HG02840 (cell line): Measurements from ENCODE around the gene SLC24A4.

ENCODE experiments used
- ATAC-seq: cut with Tn5 transposase; IDR thresholded peaks from one replicate; pipeline ENCODE4 v1.9.1; 2021; ENCODE audit warnings: mild to moderate bottlenecking, moderate library complexity, moderate number of reproducible peaks; ENCODE audit not compliant: unreplicated experiment, low FRiP score

SLC24A4 gene

GRCh38 chr14:92323011-92323915, at the start of gene SLC24A4:
Gene SLC24A4 (plus strand): TSS chr14:92323165. CDS start chr14:92323831, 666 bp downstream.
- ATAC-seq, result no peak

- no peak for ATAC-seq
Observed at GRCh38 chr14:92273166-92273565, 49.8 kb upstream of the SLC24A4 start.

DNA sequence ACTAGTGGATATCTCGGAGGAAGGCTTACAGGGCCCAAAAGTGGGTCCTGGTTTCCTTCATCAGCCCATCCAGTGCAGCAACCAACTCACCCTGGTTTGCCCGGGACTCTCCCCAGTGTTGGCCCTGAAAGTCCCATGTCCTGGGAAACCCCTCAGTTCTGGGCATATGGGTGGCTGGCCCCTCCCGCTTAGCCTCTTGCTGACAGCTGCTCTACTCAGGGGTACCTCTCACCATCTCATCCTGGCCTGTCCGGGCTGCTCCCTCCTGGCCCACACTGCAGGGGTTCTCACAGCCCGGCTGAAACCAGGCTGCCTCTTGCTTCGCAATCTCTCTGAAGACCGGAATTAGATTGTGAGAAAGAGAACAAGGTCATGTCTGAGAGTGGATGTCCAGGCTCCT, 48.9 kb upstream of the SLC24A4 start:
- no peak for ATAC-seq

DNA sequence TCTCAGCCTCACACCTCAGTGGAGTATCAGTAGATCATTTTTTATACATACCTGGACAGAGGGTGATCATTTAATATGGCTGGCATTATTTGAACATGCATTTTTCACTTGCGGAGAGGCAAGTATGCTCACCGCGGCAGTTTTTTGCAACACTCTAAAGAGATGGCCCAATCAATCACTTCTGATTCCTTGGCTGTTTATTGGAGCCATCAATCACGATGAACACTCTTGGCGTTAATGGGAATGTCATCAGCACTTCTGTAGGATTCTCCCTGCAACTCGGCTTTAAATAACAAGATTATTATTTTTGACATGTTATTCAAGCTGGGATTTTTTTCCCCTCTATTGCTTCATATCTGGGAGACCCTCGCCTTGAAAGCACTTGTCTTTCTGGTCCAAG, 46.9 kb upstream of the SLC24A4 start:
- no peak for ATAC-seq

- no peak for ATAC-seq
Observed at GRCh38 chr14:92277031-92277430, 45.9 kb upstream of the SLC24A4 start.

DNA sequence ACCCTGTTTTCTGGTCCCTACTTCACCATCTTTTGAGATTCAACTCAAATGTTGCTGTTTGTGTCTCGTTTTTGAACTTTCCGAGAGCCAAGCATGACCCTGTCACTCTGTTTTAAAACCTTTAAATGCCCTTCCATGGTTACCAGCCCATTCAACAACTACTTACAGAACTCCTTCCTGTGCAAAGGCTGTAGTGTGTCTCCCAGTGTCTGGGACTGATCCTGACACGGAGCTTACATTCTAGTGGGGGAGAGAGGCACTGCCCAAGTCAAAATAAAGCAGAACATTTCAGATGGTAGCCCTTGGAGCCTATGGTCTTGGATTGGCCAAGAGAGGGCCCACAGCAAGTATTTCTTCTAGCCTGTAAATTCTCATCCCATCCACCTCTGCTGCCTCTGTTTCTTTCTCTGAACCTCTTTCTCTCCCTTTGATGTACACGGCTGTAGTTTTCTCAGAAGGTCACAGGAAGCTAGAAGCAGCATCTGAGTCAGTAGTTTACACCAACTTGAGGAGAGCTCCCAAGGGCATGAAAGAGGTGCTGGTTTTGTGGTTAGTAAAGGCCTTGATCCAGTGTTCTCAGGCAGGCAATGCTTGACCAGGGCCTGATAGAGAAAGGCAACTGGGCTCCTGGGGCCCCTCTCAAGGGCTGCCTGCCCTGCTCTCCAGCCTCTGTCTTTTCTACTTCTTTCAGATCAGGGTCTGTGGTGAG, 42.3 kb upstream of the SLC24A4 start:
- ATAC-seq, result no peak

DNA sequence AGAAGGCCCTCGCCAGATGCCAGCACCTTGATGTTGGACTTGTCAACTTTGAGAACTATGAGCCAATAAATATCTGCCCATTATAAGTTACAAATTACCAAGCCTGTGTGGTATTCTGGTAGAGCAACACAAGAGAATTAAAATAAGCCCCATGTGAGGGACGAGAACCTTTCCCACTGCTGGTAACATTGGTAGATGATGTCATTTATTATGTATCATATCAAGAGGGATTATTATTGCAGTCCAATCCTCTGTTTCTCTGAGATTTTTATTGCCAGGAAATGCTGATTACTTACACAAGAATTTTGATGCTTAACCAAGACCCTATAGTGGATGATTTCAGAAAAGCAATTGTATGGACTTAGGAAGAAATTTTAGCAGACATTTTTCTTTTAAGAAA, 40.3 kb upstream of the SLC24A4 start:
- no peak for ATAC-seq

DNA sequence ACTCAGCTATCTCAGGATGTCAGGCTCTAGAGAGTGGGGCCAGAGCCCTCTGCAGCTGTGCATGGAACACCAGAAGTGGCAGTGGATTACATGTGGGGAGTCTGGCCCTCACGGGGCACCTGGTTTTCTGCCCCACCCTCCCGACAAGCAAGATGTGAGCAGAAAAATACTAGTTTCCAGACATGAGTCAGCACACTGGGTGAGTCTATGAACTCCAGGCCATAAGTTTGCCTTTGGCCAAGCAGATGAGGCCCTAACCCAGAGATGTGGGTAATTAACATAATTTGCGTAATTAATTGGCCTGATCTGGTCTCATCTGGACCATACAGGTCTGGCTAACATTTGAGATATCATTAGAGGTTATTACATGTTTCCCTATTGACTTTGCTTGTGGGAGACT, 37.7 kb upstream of the SLC24A4 start:
- ATAC-seq, result no peak

DNA sequence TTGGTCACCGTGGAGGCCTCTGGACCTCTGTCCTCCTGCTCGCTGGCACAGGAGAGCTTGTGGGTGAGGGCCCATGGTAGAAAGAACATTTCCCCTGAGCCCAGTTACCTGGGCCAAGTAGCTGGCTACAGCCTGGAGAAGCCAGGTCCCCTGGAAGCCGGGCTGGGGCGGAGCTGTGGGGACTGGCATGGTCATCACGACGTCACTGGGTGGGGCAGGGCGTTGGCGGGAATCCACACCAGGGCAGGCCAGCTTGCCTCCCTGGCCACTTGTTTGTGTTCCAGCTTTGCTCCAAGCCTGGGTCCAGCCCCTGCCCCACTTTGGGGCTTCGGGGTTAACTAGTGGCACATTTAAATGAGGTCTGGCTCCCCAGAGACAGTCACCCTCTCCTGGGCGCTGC, 35.0 kb upstream of the SLC24A4 start:
- ATAC-seq, result no peak

DNA sequence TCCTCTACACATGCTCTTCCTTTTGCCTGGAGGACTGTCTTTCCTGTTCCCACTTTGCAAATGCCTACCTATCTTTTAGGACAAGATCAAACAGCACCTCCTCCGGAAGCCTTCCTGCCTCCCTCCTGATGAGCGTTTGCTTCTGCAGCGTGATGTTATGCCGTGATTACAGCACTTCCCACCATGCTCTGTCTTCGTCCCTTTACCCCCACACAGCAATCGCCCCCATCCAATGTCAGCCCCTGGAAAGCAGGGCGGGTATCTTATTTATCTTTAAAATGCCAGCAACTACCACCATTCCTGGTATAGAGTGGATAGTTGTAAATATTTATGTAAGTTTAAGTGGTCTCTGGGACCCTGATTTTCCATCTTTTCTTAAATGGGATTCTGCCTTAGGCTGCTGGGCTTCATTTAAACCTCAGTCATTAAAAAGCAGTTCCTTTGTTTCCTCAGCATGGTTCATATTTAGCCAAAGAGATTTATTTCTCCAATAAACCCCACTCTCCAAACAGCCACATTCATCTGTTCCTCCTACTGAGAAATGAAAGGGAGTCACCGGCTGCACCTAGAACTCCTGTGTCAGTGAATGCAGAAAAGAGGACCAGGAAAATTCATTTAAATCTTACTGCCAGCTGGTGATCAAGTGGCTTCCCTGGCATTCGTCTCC, 33.8 kb upstream of the SLC24A4 start:
- no peak for ATAC-seq

GRCh38 chr14:92292673-92293072, 30.3 kb upstream of the SLC24A4 start:
- no peak for ATAC-seq

DNA sequence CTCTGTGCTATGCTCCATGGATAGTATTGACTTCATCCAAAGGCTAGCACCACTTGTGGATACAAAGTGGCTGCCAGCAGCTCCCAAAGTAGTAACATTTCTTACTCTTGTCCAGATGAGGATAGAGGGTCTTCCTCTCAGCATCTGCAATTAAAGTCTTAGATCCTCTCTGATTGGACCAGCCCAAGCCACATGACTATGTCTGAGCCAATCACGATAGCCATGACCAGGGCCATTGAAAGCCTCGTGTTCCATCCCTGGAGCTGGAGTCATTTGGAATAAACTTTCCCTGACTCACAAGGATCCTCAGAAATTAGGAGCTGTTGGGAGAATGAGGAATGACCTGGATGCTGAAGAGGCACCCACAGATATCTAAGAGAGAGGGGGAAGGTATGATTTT, 28.5 kb upstream of the SLC24A4 start:
- ATAC-seq, result no peak

GRCh38 chr14:92297818-92298595, 25.0 kb upstream of the SLC24A4 start:
- no peak for ATAC-seq

- no peak for ATAC-seq
Observed at GRCh38 chr14:92302481-92302880, 20.5 kb upstream of the SLC24A4 start.

- no peak for ATAC-seq
Observed at GRCh38 chr14:92308716-92309115, 14.2 kb upstream of the SLC24A4 start.

- no peak for ATAC-seq
Observed at GRCh38 chr14:92309968-92310530, 12.9 kb upstream of the SLC24A4 start.

DNA sequence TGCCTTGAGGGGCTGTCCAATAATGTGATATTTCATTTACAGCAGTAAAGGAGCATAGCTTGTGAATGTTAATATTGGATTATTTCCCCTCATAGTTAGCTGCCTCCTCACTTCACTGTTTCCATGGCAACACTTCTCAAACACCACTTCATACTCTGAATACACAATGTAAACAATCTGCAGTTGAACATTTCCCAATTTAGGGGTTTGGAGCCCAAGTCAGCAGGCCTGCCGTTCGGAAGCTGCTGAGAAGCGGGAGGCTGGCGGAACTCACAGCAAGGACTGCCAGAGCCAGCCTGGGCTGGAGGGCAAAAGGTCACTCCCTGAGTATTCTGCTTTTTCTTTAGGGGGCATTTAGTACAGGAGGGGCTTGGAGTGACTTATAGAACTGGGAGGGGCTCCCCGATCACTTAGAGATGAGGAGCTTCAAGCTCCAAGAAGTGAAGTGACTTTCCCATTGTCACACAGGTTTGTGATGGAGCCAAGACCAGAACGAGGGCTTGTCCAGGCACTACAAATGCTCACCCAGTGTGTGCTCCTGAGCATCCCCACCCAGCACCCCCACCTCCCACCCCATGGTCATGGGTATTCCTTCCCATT, 12.1 kb upstream of the SLC24A4 start:
- no peak for ATAC-seq

- ATAC-seq, result no peak
Observed at GRCh38 chr14:92314182-92314581, 8.8 kb upstream of the SLC24A4 start.

- ATAC-seq, result no peak
Observed at GRCh38 chr14:92315050-92315805, 7.7 kb upstream of the SLC24A4 start.
